OCI-LY3 (cell line): ENCODE data around the gene STIM2.

ENCODE experiments used
- H2AFZ ChIP-seq: fragments of 200-600, 300-600 bp; shearing (Covaris generic); 2 replicates; pipeline ENCODE4 v1.6.0; 2014; ENCODE audit warnings: antibody characterized with exemption, low read depth, low read length
- H3K27ac ChIP-seq: fragments of 200-600, 300-600 bp; sonication (generic); 2 replicates; pipeline ENCODE4 v1.5.1; 2014; ENCODE audit warnings: mild to moderate bottlenecking, low read length, moderate library complexity, mixed read lengths
- H3K27me3 ChIP-seq: fragments of 200-600, 300-600 bp; sonication (generic); 2 replicates; pipeline ENCODE4 v1.6.1; 2014; ENCODE audit warnings: low read depth, low read length, mixed read lengths
- H3K36me3 ChIP-seq: fragments of 200-600, 300-600 bp; sonication (generic); replicated peaks from 2 replicates; pipeline ENCODE3; 2014; ENCODE audit warnings: low read depth, low read length, mixed read lengths
- H3K4me1 ChIP-seq: fragments of 300-600, 200-600 bp; sonication (generic); 2 replicates; pipeline ENCODE4 v1.6.1; 2014; ENCODE audit warnings: low read length, mixed read lengths
- H3K4me2 ChIP-seq: fragments of 200-600, 300-600 bp; sonication (generic); 2 replicates; pipeline ENCODE4 v1.6.1; 2014; ENCODE audit warnings: low read length, mixed read lengths
- H3K4me3 ChIP-seq: fragments of 300-600, 200-600 bp; sonication (generic); 2 replicates; pipeline ENCODE4 v1.5.1; 2014; ENCODE audit warnings: antibody characterized with exemption, mild to moderate bottlenecking, low read length, moderate library complexity
- H3K79me2 ChIP-seq: fragments of 300-600, 200-600 bp; shearing (Covaris generic); 2 replicates; pipeline ENCODE4 v1.6.1; 2014; ENCODE audit warnings: mild to moderate bottlenecking, low read length, mixed read lengths
- H3K9ac ChIP-seq: fragments of 300-600, 200-600 bp; shearing (Covaris generic); 2 replicates; pipeline ENCODE4 v1.6.0; 2014; ENCODE audit warnings: mild to moderate bottlenecking, low read length, moderate library complexity
- H3K9me3 ChIP-seq: fragments of 200-600, 300-600 bp; shearing (Covaris generic); 2 replicates; pipeline ENCODE4 v1.6.1; 2014; ENCODE audit warnings: low read length, mixed read lengths; ENCODE audit not compliant: insufficient read depth
- H4K20me1 ChIP-seq: fragments of 200-600, 300-600 bp; sonication (generic); 2 replicates; pipeline ENCODE4 v1.6.1; 2016; ENCODE audit warnings: low read length, mixed read lengths; ENCODE audit not compliant: insufficient read depth
- EZH2phosphoT487 ChIP-seq: fragments of 200-600 bp; shearing (Covaris generic); IDR thresholded peaks from 2 replicates; pipeline ENCODE4 v1.6.1; 2018; ENCODE audit warnings: antibody characterized with exemption, mixed run types, low read depth
- TF ChIP-seq, protein P1 (sequence below): fragments of 200-600, 300-600 bp; sonication (generic); IDR thresholded peaks from 2 replicates; pipeline ENCODE4 v1.5.1; 2014; ENCODE audit warnings: antibody characterized with exemption, low read length, low read depth

STIM2 gene

DNA sequence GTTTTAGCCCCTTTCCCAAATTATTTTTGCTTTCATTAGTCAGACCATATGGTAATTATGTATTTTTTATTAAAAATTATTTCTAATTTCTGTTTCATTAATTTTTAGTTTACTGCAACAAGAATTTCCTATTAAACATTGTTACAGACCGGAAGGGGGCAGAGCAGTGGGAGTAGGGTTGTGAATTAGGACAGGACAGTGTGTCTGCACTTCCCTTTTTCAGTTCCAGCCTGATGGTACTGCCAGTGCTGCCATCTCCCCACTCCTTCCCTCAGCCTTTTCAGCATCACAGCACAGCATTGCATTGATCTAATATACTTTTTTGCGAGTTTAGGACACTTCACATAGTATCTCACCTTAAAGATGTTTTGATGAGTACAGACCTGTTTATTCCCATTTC lies 76.5 kb downstream of the STIM2 start:
- no peak for TF ChIP-seq EZH2phosphoT487
- TF ChIP-seq, protein P1, sequence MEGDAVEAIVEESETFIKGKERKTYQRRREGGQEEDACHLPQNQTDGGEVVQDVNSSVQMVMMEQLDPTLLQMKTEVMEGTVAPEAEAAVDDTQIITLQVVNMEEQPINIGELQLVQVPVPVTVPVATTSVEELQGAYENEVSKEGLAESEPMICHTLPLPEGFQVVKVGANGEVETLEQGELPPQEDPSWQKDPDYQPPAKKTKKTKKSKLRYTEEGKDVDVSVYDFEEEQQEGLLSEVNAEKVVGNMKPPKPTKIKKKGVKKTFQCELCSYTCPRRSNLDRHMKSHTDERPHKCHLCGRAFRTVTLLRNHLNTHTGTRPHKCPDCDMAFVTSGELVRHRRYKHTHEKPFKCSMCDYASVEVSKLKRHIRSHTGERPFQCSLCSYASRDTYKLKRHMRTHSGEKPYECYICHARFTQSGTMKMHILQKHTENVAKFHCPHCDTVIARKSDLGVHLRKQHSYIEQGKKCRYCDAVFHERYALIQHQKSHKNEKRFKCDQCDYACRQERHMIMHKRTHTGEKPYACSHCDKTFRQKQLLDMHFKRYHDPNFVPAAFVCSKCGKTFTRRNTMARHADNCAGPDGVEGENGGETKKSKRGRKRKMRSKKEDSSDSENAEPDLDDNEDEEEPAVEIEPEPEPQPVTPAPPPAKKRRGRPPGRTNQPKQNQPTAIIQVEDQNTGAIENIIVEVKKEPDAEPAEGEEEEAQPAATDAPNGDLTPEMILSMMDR, result peak; percentile 34
- no peaks in the 10 kb centered on the region for H3K36me3 ChIP-seq
- peak overlapping the region; percentile 20; the same call in 1 of the 2 replicates for H3K4me2 ChIP-seq

DNA sequence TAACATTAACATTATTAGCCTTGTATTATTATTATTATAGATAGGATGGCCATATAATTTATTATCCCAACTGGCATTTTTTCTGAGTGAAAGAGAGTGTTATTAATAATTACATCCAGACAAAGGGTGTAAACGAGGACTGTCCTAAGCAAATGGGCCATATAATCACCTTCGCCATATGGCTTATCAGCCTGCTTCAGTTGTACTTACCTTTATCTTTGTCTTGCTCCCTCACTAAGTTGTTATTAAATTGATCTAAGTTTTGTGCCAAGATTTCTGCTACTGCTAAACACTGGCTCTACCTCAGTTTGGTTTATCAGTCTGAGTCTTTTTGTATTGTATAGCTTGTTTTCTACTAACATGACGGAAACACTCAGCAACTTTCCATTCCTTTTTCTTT lies 76.9 kb downstream of the STIM2 start:
- no peak overlapping the region for H3K27ac ChIP-seq
- H2AFZ ChIP-seq, result no peak overlapping the region
- H3K4me1 ChIP-seq, result peaks cover 11% of the 10 kb centered on the region
- H3K27me3 ChIP-seq, result no peaks in the 10 kb centered on the region
- no peaks in the 10 kb centered on the region for H3K79me2 ChIP-seq
- TF ChIP-seq EZH2phosphoT487, result no peak
- TF ChIP-seq, protein P1, result no peak
- peak overlapping the region; percentile 20; the same call in 1 of the 2 replicates for H3K4me2 ChIP-seq
- no peak overlapping the region for H3K4me3 ChIP-seq
- H3K9me3 ChIP-seq, result no peaks in the 10 kb centered on the region
- H3K36me3 ChIP-seq, result no peaks in the 10 kb centered on the region
- H4K20me1 ChIP-seq, result no peaks in the 10 kb centered on the region
- no peak overlapping the region for H3K9ac ChIP-seq

More for the DNA sequence above, 76.5 kb downstream of the STIM2 start:
- no peak overlapping the region for H3K4me3 ChIP-seq
- no peak overlapping the region for H3K27ac ChIP-seq
- no peaks in the 10 kb centered on the region for H3K9me3 ChIP-seq
- H3K79me2 ChIP-seq, result no peaks in the 10 kb centered on the region
- H3K9ac ChIP-seq, result no peak overlapping the region
- no peaks in the 10 kb centered on the region for H3K27me3 ChIP-seq
- no peaks in the 10 kb centered on the region for H4K20me1 ChIP-seq
- H3K4me1 ChIP-seq, result peaks cover 11% of the 10 kb centered on the region
- no peak overlapping the region for H2AFZ ChIP-seq

DNA sequence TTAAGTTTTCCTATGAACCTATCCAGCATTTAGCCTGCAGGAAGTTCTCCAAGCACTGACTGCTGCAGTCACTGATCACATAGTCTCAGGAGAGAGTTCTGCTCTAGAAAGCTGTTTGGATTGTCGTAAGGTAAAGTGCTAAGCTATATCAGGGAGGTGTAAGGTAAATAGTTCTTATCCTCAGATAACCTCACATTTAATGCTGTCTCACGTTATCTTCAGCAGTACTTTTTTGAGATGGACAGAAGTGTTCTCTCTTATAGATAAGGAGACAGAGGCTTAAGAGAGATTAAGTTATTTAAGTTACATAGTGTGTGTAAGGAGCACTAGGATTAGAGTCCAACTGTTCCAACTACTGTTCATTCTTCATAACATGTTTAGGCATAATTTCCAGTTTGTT lies 77.9 kb downstream of the STIM2 start:
- Histone ChIP-seq H3K9me3 (no peaks in the 10 kb centered on the region), H3K4me3 (no peak overlapping the region), H4K20me1 (no peaks in the 10 kb centered on the region), H3K4me2 (no peak overlapping the region), H3K4me1 (peaks cover 11% of the 10 kb centered on the region), H3K79me2 (0 out of 2 replicates have a peak, but pooled peaks cover 2% of the 10 kb centered on the region), H2AFZ (no peak overlapping the region), H3K9ac (no peak overlapping the region), H3K36me3 (no peaks in the 10 kb centered on the region), H3K27ac (no peak overlapping the region), H3K27me3 (no peaks in the 10 kb centered on the region)
- TF ChIP-seq, protein P1, result no peak
- no peak for TF ChIP-seq EZH2phosphoT487

DNA sequence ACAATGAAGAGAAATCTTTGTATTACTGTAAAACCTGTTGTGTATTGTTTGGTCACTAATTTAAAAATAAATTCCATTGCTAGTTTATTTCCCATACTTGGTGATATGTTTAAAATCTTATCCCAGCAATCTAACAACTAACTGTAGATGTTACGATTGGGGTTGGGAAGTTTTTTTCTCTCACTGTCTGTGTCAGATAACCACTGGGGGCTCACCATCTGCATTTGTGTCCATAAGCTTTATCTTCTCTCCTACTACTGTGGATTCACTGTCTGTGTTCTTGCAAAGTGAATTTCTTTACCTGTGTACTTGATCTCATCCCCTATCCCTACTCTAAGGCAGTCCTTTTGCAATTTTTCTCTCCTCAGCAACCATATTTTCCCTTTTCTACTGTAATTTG lies 81.3 kb downstream of the STIM2 start:
- no peak overlapping the region for H3K9ac ChIP-seq
- H3K27ac ChIP-seq, result no peak overlapping the region
- no peaks in the 10 kb centered on the region for H3K27me3 ChIP-seq
- peaks cover 6% of the 10 kb centered on the region; the same call in 1 of the 2 replicates for H3K79me2 ChIP-seq
- TF ChIP-seq EZH2phosphoT487, result no peak
- TF ChIP-seq, protein P1, result no peak
- H3K4me1 ChIP-seq, result peaks cover 6% of the 10 kb centered on the region
- H3K9me3 ChIP-seq, result no peaks in the 10 kb centered on the region
- H3K4me2 ChIP-seq, result no peak overlapping the region
- H4K20me1 ChIP-seq, result no peaks in the 10 kb centered on the region
- H3K36me3 ChIP-seq, result no peaks in the 10 kb centered on the region
- H2AFZ ChIP-seq, result no peak overlapping the region
- no peak overlapping the region for H3K4me3 ChIP-seq
